NOMO-1 (cell line): ENCODE results near the gene EFNA5.
A peak's percentile ranks its signal among the peaks of the same experiment; 100 is the strongest.
"Not testable (repeated sequence)": the region's sequence is repeated elsewhere in the genome, so short reads cannot be mapped to it uniquely, and the experiment has no call there.

Source experiments
- DNase-seq, 2 experiments: peaks; one replicate each; lab custom pipeline; 2025; ENCODE audit not compliant: unreplicated experiment in 2 of 2; lab: John Stamatoyannopoulos, UW

Gene EFNA5

GRCh38 chr5:107443897-107444296 is 226.8 kb downstream of the EFNA5 start:
- no peak for DNase-seq

GRCh38 chr5:107442452-107442851 is 228.3 kb downstream of the EFNA5 start:
- no peak for DNase-seq

- no peak for DNase-seq
Measured at GRCh38 chr5:107439832-107440231, 230.9 kb downstream of the EFNA5 start.

- DNase-seq = no peak
Measured at GRCh38 chr5:107437986-107438510, 232.7 kb downstream of the EFNA5 start.

GRCh38 chr5:107437154-107437553 is 233.6 kb downstream of the EFNA5 start:
- no peak for DNase-seq

GRCh38 chr5:107436201-107436600 is 234.5 kb downstream of the EFNA5 start:
- no peak for DNase-seq

GRCh38 chr5:107435061-107435460 is 235.7 kb downstream of the EFNA5 start:
- DNase-seq = no peak

- DNase-seq = not testable (repeated sequence)
Measured at GRCh38 chr5:107433646-107434045, 237.1 kb downstream of the EFNA5 start.

GRCh38 chr5:107431998-107432397 is 238.7 kb downstream of the EFNA5 start:
- DNase-seq = no peak

- DNase-seq = peak in 1 of 2 experiments; percentile 3
Measured at GRCh38 chr5:107431536-107431935, 239.2 kb downstream of the EFNA5 start.

GRCh38 chr5:107430071-107430625 is 240.6 kb downstream of the EFNA5 start:
- DNase-seq = peak in 1 of 2 experiments; percentile 1

GRCh38 chr5:107428303-107428813 is 242.4 kb downstream of the EFNA5 start:
- peak; percentile 35 to 73 for DNase-seq

- no peak for DNase-seq
Measured at GRCh38 chr5:107426872-107427271, 243.9 kb downstream of the EFNA5 start.

GRCh38 chr5:107426209-107426608 is 244.5 kb downstream of the EFNA5 start:
- no peak for DNase-seq

GRCh38 chr5:107425541-107426031 is 245.2 kb downstream of the EFNA5 start:
- DNase-seq = no peak

- DNase-seq = no peak
Measured at GRCh38 chr5:107424491-107424890, 246.2 kb downstream of the EFNA5 start.

GRCh38 chr5:107422494-107422893 is 248.2 kb downstream of the EFNA5 start:
- DNase-seq = no peak

- no peak for DNase-seq
Measured at GRCh38 chr5:107419498-107419897, 251.2 kb downstream of the EFNA5 start.

- no peak for DNase-seq
Measured at GRCh38 chr5:107418902-107419301, 251.8 kb downstream of the EFNA5 start.

GRCh38 chr5:107418071-107418470 is 252.7 kb downstream of the EFNA5 start:
- no peak for DNase-seq

GRCh38 chr5:107415762-107416161 is 255.0 kb downstream of the EFNA5 start:
- DNase-seq = no peak

GRCh38 chr5:107414802-107415201 is 255.9 kb downstream of the EFNA5 start:
- no peak for DNase-seq

- no peak for DNase-seq
Measured at GRCh38 chr5:107413754-107414153, 257.0 kb downstream of the EFNA5 start.
